ENCODE measurements around the gene ANGPTL2.

The ANGPTL2 gene

DNA sequence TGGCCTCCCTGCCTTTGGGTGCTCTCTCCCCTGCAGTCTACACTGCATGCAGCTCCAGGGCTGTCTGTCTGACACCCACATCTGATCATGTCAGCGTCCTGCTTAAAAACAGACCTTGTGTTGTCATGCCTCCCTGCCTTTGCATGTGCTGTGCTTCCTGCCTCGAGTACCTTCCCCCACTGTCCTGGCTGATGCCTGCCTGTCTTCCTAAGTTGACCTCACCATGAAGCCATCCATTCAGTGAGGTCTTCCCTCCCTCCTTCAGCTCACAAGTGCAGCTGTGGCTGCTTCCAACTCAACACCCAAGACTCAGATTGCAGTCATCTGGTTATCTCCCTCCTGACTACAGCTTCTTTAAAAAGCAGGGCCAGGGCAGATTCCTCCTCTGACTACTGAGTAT, 5.5 kb downstream of the ANGPTL2 start:
- no peak for DNase-seq

DNA sequence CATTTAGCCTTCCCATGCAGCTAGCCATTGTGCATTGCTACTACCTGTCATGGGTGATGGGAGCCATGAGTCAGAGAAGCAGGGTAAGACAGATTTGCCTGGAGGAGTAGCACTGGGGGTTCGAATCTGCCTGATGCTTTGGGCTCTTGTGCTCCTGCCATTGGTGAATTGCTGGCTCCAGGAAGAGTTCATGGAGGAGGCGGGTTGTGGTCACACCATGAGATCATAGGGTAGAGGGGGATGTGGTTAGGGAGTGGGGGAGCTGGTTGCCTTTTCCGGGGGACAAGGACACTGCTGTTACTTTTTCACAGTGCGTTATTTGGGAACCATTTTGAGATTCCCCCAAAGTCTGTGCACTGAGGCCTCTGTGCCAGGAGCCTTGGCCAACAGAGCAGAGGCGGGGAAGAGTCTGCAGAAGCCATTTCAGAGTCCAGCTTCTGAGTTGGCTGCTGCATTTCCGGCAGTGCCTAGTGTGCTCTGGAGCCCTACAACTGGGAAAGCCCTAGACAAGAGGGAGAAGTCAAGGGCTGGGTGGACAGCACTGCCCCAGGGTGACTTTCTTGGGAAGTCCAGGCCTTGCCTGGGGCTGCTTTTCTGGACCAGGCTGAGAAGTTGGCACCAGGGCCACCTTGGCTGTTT, 6.2 kb downstream of the ANGPTL2 start:
- peak; percentile 23 for DNase-seq

DNA sequence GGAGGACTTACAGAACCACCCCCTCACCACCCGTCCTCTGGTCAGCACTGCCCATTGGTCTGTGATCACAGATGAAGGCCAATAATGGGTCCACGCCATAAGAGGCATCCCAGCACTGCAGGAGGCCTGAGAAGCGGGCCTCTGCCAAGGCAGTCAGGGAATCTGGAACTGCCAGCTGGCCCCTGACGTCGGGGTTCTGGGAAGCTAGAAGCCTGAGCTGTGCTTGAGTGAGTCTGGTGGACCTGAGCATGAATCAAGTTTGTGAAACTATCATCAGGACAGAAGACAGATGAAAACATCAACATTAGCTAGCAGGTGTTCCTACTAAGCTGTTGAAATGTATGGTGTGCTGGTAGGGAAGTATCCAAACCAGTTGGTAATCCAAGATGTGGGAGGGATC, 7.8 kb downstream of the ANGPTL2 start:
- DNase-seq = no peak

DNA sequence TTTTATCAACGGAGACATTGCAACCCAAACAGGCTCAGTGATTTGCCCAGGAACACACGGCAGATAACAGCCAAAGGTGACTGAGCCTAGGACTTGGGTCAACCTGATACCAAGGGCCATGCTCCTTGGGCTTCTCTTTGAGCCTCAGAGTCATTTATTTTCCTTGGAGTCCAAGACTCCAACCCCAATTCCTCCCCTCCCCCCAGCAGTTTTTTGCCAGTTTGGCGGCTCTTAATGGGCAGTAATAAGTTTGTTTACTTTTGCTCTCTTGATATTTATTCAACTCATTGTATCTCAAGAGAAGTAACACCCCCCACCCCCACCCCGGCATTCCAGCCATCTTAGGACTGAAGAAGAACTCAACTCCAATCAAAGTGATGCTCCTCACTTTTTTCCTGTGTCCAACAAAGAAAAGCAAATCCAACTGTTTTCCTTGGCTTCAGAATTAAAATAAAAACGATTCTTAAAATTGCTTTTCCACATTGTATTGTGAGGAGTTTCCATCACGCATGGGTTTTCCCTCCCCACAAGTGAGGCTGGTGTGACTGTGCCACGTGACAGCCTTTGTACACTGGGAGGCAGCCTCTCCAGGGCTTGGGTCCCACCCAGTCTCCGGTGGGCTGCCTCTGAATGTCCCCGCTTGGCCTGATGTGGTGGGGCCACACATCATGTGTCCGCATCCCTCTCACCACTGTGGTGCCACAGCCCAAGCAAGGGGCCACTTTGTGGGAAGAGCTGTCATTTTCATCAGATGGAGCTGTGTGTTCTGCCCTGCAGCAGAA, 9.1 kb downstream of the ANGPTL2 start:
- DNase-seq = no peak

DNA sequence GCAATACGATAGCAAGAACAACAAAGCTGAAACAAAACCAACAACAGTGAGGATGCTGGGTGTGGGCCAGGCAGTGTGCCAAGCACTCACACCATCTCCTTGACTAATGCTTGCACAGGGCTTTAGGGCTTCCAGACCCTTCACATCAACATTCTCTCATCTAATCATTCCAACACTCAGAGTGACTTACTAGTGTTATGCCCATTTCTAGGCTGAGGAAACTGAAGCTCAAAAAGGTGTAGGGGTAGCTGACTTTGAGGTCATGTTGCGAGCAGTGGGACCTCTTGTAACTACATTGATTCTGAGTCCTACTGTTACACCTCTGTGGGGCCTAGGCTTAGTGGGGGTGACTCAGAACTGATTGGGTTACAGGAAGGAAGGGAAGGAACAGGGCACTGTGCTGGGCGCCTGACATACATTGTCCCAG, 9.7 kb downstream of the ANGPTL2 start:
- no peak for DNase-seq

DNA sequence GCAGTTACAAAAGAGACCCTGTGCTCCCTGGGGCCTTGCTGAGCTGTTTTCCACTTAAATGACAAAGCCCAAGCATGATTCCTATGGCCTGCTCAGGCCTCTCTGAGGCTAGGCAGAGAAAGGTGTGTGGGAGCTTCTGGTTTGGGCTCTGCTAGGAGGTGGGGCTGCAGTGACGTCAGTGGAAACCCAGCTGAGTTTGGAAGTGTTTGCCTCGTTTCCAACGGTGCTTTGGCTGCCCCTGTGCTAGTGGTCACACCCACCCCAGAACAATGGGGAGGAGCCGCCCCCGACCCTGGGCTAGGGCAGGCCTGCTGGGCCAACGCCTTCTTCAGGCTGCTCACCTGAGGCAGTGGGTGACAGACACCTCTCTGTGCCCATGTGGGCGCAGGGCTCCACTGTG, 10.4 kb downstream of the ANGPTL2 start:
- no peak for DNase-seq

DNA sequence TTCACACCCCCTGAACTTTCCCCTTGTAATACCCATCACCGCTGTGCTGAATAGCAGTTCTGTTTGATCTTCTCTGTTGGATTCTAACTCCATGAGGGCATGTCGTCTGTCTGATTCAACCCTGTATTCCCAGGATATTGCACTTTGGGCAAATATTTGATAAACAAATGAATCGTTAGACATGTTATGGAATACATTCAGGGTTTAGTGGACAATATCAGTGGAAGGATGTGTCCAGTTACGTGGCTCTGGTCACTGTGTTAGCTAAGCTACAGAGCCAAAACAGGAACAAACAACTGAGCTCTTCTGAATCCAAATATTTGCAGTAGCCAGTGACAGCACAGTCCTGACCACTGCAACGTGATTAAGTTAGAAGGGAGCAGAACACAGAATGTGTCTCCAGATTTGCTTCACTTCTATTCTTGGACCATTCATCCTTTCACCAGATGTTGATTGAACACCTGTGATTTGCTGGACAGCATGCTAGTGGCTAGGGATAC, 13.2 kb downstream of the ANGPTL2 start:
- no peak for DNase-seq

DNA sequence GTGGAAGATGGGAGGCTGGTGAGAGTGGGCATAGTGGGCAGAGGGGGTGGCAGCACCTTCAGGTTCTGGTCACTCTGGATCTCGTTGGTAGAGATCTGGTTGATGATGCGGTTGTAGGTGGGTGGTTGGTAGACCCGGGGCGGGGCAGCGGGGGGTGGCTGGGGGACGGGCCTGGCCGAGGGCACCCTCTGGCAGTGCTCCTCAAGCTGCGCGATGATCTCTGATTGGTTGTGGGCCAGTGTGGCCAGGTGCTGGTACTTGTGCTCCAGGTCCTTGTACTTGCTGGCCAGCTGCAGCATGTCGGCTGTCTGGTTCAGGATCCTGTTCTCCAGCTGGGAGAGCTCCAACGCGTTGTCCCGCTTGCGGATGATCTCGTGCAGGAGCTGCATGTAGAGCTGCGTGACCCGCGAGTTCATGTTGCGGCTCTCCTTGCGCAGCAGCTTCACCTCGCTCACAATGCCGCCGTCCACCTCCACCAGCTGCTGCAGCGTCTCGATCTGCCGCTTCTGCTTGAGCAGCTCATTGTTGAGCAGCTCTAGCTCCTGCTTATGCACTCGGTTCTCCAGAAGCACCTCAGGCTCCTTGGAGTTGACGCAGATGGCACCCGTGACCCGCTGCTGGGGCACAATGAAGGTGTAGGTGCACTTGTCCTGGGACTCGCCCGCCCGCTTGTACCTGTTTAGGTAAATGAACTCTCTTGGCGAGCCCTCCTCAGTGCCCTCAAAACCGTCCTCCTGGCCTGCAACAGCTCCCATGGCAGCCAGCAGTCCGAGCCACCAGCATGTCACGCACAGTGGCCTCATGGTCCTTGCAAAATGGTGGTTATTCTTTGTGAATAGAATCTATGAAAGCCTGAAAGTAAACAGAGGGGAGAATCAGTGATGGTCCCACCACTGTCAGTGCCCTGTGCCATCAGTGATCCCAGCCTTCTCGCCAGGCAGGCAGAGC, 14.2 kb downstream of the ANGPTL2 start:
- DNase-seq = no peak

DNA sequence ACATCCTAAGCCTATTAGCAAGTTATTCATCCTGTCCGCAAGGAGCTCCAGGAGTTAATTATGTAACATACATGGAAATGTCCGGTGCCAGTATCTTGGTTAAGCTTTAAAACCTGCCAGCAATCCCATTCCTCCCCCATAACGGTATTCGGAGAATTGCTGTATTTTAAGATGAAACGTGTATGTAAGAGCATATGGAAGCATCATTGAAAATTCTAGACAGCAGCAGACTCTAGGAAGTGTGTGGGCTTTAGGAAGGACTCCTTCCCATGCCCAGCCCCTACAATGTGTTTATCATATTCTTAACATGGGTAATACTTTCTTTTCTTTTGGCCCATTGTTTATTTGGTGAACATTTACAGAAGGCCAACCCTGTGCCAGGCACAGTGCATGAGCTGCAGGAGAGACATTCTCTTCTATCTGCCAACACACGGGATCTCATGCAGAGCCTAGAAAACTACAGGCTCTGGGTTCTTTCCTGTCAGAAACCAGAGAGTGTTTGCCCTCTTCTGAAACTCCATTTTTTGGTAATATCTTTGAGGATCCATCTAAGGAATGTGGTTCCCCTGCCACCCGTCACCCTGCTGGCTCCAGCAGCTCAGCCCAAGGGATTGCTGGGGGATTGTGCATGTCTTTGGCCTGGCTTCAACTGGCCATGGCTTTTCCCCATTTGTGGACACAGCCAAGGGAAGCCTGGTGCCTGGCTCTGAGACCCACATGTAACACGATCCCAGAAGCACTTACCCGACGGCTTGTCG, 15.1 kb downstream of the ANGPTL2 start:
- no peak for DNase-seq

DNA sequence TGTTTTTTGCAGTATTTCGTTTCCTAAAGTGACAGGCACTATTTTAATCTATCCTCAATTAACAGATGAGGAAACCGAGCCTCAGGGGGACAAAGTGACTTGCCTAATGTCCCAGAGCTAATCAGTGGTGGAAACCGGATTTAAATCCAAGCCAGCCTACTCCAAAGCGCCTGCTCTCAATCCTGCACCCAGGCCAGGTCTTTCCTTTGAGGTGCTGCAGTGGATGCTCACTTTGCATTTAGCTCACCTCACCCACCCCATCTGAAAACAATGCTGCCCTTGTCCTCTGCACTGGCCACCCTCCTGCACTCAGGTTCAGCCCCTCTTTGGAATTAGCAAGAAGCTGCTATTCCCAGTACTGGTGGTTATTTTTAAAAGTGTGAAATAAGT, 16.0 kb downstream of the ANGPTL2 start:
- DNase-seq = no peak

DNA sequence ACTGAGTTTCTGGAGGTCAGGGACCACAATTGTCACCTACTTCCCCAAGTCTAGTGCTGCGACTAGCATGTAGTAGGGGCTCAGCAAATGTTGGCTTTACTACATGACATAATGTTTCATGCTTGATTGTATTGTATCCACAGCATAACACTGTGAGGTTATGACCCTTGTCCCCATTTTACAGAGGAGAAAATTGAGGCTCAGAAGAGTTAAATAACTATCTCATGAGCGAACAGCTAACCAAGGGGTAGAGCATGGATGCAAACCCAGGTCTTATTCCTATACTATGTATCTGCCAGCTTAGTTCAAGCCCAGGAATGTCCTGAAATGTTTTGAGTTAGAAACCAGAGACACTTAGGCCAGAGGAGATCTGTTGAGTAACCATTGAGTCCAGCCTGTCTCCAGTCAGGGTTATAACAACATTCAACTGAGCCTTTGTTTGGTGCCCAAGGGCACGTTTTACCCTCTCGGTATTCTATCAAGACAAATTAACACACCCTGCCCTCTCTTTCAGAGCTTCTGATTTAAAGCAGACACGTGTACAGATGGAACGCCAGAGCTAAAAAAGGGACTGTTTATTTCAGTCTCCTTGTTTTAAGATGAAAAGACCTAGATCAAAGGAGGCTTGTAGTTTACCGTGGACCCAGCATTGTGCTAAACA, 16.5 kb downstream of the ANGPTL2 start:
- no peak for DNase-seq

DNA sequence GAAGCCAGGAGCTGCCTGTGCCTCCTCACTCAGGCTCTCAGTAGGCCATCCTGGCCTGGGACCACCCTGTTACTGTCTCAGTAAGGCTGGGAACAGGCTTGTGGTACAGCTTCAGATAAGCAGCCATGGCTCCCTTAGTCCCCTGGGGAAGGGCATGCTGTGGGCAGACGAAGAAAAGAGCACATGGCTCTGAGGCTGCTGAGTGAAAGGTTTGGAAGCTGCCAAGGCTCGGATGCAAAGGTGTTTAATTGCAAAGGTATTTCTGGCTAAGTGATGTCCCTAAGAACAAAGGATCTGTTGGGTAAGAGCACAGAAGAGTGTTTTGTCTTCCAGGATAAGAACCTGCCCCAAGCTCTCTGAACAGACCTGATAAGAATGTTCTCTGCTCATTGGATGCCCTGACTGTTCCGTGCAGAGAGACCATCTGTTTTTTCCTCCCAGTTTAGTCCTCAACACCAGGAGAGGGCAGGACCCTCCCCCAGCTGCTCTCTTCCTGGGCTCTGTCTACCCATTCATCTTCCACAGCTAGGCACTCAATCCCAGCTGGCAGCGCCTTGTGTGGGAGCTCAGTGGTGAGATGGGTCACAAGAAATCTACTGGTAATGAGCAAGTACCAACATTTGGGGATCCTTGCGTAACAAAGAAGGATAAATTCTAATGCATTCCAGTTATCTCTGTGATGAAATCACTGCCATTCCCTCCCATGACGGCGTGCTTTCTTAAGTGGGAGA, 17.7 kb downstream of the ANGPTL2 start:
- DNase-seq = no peak

DNA sequence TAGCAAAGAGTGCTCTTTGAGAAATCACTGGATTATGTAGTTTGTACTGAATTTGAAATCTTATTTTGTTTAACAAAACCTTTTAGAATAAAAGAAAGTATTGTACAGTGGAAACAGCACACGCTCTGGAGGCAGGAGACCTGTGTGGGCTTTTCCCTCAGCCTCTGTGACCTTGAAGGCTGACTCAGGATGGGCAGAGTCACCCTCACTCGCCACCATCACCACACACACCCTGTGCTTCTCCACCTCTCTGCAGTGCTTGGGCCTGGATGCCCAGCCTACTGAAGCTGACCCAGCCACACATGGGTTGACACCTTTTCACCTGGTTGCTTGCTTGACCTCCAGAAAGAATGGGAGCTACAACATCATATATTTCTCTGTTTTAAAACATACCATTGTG, 19.6 kb downstream of the ANGPTL2 start:
- DNase-seq = no peak

DNA sequence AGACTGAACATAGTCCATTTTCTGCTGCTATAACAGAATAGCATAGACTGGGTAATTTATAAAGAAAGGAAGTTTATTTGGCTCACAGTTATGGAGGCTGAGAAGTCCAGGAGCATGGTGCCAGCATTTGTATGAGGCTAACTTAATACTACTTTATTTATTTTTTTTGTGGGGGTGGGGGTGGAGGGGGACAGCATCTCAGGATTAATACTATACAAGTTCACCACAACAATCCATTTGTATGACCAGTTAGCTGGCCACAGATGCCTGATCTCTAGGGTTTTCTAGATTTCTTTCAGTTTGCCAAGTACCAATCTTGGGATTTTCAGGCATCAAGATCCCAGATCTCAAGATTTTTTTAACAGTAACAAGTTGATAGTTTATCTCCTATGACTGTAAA, 20.3 kb downstream of the ANGPTL2 start:
- no peak for DNase-seq

DNA sequence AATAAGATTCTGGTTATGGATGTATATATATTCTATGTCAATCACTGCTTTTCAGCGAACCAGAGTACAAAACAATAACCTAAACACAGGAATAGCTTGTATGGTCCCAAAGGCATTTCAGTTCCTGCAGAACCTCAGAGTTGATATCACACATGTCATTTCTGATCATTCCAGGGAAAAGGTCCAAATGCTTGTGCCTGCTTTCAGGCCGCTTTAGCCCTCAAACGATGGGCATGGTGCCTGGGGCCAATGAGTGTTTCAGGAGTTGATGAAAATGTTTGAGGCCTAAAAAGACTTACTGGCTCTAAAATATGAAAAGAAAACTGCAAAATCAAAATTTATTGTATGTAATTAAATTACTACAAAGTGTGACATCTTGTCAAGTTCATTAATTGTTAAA, 22.8 kb downstream of the ANGPTL2 start:
- DNase-seq = no peak

DNA sequence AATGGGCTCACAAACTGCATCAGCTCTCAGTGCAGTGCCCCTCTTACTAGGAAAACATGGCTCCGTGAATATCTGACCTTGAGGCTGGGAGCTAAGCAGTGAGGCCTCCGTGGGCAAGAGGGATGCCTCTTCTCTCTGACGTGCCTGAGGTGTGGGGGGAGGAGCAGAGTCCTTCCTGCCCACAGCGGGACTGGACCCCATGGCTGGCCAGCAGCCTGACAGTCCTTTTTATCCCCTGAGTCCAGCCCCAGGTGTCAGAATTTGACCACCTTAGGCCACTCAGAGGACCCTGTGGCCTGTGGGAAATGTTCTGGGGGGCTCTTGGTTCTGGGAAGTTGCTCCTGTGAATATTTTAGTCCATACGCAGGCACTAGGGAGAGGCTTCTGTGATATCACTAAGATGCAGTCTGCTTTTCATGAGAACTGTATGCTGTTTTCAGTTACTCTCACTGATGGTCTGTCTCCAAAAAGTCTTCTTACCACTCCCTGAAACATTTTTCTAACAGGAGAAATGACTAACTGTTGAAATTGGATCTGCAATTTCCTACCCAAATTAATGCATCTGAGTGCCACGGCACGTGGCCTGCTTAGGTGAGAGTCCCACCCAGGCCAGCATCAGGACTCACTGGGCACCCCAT, 23.4 kb downstream of the ANGPTL2 start:
- no peak for DNase-seq

DNA sequence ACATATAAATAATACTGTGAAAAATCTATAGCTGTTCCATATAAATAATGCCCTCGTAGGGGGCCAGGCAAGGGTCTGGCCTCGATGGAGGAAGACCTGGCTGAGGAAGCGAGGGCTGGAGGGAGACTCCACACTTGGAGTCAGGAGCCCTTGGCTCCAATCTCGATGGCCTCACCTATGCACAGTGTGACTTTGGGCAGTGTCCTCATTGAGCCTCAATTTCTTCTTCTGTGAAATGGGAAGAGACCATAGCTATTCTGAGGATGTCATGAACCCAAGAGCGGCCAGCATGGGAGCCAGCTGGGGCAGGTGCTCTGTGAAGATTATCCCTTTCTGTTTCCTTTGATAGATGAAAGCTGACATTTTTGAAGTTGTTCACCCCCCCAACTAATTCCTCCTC, 24.8 kb downstream of the ANGPTL2 start:
- DNase-seq = no peak

DNA sequence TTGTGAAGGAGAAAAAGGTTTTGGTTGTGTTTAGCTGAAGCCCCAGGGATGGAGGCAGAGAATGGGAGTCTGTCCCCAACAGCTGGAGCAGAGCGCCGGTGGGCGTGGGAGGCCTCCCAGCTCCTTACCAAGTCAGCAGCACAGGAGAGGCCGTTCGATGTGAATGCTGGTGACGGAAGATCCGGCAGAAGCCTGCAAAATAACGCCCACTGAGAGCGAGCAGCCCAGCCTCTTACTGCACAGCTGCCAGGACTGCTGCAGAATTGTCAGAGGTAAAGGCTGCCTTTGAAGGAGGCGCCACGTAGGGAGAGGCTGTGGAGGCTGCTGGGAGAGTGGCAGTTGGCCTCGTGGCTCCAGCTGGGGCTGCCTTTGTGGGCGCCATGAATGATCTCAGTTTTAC, 26.2 kb downstream of the ANGPTL2 start:
- DNase-seq = no peak

DNA sequence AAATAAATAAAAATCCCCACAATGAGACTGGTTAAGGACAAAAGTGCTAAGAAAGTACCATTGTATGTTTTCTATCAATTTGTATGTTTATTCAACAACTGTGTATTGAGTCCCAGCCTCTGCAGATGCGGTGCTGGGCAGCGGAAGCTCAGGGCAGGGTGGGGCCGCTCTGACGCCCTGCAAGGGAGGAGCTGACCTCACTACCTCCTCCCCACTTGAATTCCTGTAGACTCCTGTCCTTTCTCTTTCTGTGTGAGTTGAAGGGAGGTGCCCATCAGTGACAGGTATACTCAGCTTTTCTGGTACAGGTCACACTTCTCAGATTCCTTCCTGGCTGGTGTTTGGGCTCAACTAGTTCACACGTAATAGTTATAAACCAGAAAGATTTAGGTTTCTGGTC, 27.0 kb downstream of the ANGPTL2 start:
- no peak for DNase-seq

DNA sequence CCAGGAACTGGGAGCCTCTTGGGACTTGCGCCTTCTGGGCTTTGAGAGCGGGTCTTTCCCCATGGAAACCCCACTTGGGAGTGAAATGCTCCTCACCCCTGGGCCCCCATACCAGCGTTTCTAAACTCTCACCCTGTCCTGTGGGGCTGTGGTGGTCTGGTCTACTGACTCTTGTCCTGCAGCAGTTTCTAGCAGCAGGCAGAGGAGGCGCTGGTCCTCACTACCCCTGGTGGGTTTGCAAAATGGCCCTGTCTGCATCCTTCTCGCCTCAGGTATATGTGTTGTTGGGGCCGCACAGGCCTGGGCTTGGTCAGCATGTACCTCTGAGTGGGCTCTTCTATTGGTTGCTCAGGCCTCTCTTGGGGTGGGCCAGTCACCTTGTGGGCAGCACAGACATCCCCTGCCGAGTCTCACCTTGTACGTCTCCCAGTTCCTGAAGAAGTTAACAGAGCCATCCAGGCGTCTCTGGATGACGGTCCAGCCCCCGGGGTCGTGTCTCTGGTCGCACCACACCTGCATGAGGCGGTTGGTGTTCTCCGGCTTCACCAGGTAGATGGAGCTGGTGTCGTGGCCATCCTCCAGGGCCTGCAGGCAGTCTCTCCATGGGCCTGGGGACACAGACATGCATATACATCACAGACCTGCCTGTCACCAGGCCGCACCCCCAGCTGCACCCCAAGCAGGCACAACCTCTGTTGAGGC, 29.0 kb downstream of the ANGPTL2 start:
- no peak for DNase-seq
